OCI-LY1 (cell line): ENCODE measurements around the gene SPON2.

Experiments
- H2AFZ ChIP-seq: fragments of 200-600 bp; sonication (generic), shearing (Covaris generic); 2 replicates; pipeline ENCODE4 v1.6.0; 2014; ENCODE audit warnings: antibody characterized with exemption, mild to moderate bottlenecking, low read length
- H3F3A ChIP-seq: fragments of 200-600 bp; sonication (generic), shearing (Covaris generic); 2 replicates; pipeline ENCODE4 v1.6.0; 2014; ENCODE audit warnings: mild to moderate bottlenecking, antibody characterized with exemption, low read length, moderate library complexity; ENCODE audit not compliant: insufficient read depth
- H3K27ac ChIP-seq: fragments of 200-600 bp; sonication (generic); 2 replicates; pipeline ENCODE4 v1.5.1; 2014; ENCODE audit warnings: low read length, mixed run types, mild to moderate bottlenecking, low read depth; ENCODE audit not compliant: poor library complexity, severe bottlenecking
- H3K27me3 ChIP-seq: fragments of 200-600 bp; sonication (generic); 2 replicates; pipeline ENCODE4 v1.6.0; 2014; ENCODE audit warnings: antibody characterized with exemption, mild to moderate bottlenecking, low read length, moderate library complexity; ENCODE audit not compliant: insufficient read depth
- H3K36me3 ChIP-seq: fragments of 200-600 bp; sonication (generic); 2 replicates; pipeline ENCODE4 v1.6.1; 2014; ENCODE audit warnings: mild to moderate bottlenecking, antibody characterized with exemption, low read length, moderate library complexity, mixed read lengths; ENCODE audit not compliant: insufficient read depth
- H3K4me1 ChIP-seq: fragments of 200-600 bp; sonication (generic); 2 replicates; pipeline ENCODE4 v1.5.1; 2014; ENCODE audit warnings: mild to moderate bottlenecking, low read length, moderate library complexity; ENCODE audit not compliant: insufficient read depth, severe bottlenecking
- H3K4me2 ChIP-seq: fragments of 200-600 bp; sonication (generic), shearing (Covaris generic); 2 replicates; pipeline ENCODE4 v1.6.1; 2014; ENCODE audit warnings: low read length
- H3K4me3 ChIP-seq: fragments of 200-600 bp; sonication (generic); 2 replicates; pipeline ENCODE4 v1.5.1; 2014; ENCODE audit warnings: low read length, low read depth, mild to moderate bottlenecking, mixed read lengths; ENCODE audit not compliant: poor library complexity, severe bottlenecking
- H3K79me2 ChIP-seq: fragments of 200-600 bp; shearing (Covaris generic); 2 replicates; pipeline ENCODE4 v1.6.1; 2016; ENCODE audit warnings: mixed run types, low read length, mixed read lengths; ENCODE audit not compliant: insufficient read depth
- H3K9ac ChIP-seq: fragments of 200-600 bp; sonication (generic), shearing (Covaris generic); 2 replicates; pipeline ENCODE4 v1.6.1; 2014; ENCODE audit warnings: mild to moderate bottlenecking, low read length, mixed read lengths
- H3K9me2 ChIP-seq: fragments of 200-600 bp; sonication (generic), shearing (Covaris generic); 2 replicates; pipeline ENCODE4 v1.6.1; 2014; ENCODE audit warnings: low read depth, mild to moderate bottlenecking, low read length, mixed read lengths
- H3K9me3 ChIP-seq: fragments of 200-600 bp; shearing (Covaris generic); 2 replicates; pipeline ENCODE4 v1.6.1; 2014; ENCODE audit warnings: low read length, mixed read lengths
- H4K20me1 ChIP-seq: fragments of 200-600 bp; sonication (generic), shearing (Covaris generic); 2 replicates; pipeline ENCODE4 v1.6.0; 2016; ENCODE audit warnings: mild to moderate bottlenecking, low read length; ENCODE audit not compliant: insufficient read depth
- EZH2 ChIP-seq: fragments of 200-600 bp; sonication (generic), shearing (Covaris generic); IDR thresholded peaks from 2 replicates; pipeline ENCODE4 v1.8.0; 2017; ENCODE audit warnings: borderline replicate concordance, mixed run types, mild to moderate bottlenecking, antibody characterized with exemption, low read length, moderate library complexity, mixed read lengths
- TF ChIP-seq, protein P1 (sequence below): fragments of 200-600 bp; sonication (generic), shearing (Covaris generic); IDR thresholded peaks from 2 replicates; pipeline ENCODE4 v1.5.1; 2017; ENCODE audit warnings: mild to moderate bottlenecking, antibody characterized with exemption, low read length, moderate library complexity, mixed read lengths

The SPON2 gene

DNA sequence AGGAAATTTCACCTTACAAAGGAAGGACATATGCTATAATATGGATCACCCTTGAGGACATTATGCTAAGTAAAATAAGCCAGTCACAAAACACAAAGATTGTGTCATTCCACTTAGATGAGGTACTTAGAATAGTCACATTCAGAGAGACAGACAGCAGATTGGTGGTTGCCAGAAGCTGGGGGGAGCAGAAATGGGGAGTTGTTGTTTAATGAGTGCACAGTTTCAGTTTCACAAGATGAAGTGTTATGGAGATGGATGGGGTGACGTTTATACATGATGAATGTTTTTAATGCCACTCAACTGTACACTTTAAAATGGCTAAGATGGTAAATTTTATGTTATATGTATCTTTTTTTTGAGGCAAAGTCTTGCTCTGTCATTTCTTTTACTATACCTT is 14.8 kb upstream of the SPON2 start:
- Histone ChIP-seq H3K27me3 (no peaks in the 10 kb centered on the region; the same call in 1 of the 2 replicates), H3K4me1 (no peaks in the 10 kb centered on the region), H3K9me3 (no peaks in the 10 kb centered on the region), H4K20me1 (no peaks in the 10 kb centered on the region), H3F3A (no peaks in the 10 kb centered on the region), H3K9me2 (no peaks in the 10 kb centered on the region), H3K9ac (no peak overlapping the region), H3K4me3 (no peak overlapping the region), H3K27ac (no peak overlapping the region), H3K4me2 (no peak overlapping the region), H3K79me2 (no peaks in the 10 kb centered on the region), H2AFZ (no peak overlapping the region), H3K36me3 (no peaks in the 10 kb centered on the region)
- no peak for TF ChIP-seq EZH2
- TF ChIP-seq, protein P1, sequence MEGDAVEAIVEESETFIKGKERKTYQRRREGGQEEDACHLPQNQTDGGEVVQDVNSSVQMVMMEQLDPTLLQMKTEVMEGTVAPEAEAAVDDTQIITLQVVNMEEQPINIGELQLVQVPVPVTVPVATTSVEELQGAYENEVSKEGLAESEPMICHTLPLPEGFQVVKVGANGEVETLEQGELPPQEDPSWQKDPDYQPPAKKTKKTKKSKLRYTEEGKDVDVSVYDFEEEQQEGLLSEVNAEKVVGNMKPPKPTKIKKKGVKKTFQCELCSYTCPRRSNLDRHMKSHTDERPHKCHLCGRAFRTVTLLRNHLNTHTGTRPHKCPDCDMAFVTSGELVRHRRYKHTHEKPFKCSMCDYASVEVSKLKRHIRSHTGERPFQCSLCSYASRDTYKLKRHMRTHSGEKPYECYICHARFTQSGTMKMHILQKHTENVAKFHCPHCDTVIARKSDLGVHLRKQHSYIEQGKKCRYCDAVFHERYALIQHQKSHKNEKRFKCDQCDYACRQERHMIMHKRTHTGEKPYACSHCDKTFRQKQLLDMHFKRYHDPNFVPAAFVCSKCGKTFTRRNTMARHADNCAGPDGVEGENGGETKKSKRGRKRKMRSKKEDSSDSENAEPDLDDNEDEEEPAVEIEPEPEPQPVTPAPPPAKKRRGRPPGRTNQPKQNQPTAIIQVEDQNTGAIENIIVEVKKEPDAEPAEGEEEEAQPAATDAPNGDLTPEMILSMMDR, result no peak

DNA sequence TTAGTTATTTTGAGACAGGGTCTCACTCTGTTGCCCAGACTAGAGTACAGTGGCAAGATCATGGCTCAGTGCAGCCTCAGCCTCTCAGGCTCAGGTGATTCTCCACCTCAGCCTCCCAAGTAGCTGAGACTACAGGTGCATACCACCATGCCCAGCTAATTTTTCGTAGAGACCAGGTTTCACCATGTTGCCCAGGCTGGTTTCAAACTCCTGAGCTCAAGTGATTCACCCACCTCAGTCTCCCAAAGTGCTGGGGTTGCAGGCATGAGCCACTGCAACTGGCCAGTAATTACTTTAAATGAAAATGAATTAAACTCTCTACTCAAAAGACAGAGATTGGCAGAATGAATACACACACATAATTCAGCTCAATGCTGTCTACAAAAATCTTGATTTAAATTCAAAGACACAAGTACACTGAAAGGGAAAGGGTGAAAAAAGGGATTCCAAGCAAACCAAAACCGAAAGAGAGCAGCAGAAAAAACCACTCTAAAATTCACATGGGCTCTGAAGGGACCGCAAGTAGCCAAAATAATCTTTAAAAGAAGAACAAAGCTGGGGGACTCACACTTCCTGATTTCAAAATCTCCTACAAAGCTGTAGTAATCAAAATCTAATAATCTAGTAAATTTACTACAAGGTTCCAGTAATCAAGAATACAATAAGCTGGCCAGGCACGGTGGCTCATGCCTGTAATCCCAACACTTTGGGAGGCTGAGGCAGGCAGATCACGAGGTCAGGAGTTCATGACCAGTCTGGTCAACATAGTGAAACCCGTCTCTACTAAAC is 11.8 kb upstream of the SPON2 start:
- H3K9me3 ChIP-seq, result peaks cover 8% of the 10 kb centered on the region; the same call in 1 of the 2 replicates
- no peak overlapping the region for H2AFZ ChIP-seq
- no peaks in the 10 kb centered on the region for H3K4me1 ChIP-seq
- H3K4me2 ChIP-seq, result no peak overlapping the region
- no peaks in the 10 kb centered on the region for H3K36me3 ChIP-seq
- no peaks in the 10 kb centered on the region for H3K27me3 ChIP-seq
- H3K9ac ChIP-seq, result no peak overlapping the region
- TF ChIP-seq, protein P1, result no peak
- no peak for TF ChIP-seq EZH2
- no peaks in the 10 kb centered on the region for H3K79me2 ChIP-seq
- H3K27ac ChIP-seq, result no peak overlapping the region
- H3F3A ChIP-seq, result no peaks in the 10 kb centered on the region
- H3K4me3 ChIP-seq, result no peak overlapping the region
- H4K20me1 ChIP-seq, result no peaks in the 10 kb centered on the region
- no peaks in the 10 kb centered on the region for H3K9me2 ChIP-seq

GRCh38 chr4:1182313-1182712 is 9.9 kb upstream of the SPON2 start:
- Histone ChIP-seq H3K4me1 (no peaks in the 10 kb centered on the region), H4K20me1 (no peaks in the 10 kb centered on the region), H3K79me2 (no peaks in the 10 kb centered on the region), H2AFZ (no peak overlapping the region), H3K9me3 (peaks cover 8% of the 10 kb centered on the region; the same call in 1 of the 2 replicates), H3K27ac (no peak overlapping the region), H3K4me2 (no peak overlapping the region), H3K9me2 (no peaks in the 10 kb centered on the region), H3K9ac (no peak overlapping the region), H3K27me3 (no peaks in the 10 kb centered on the region), H3K4me3 (no peak overlapping the region), H3K36me3 (no peaks in the 10 kb centered on the region), H3F3A (no peaks in the 10 kb centered on the region)
- no peak for TF ChIP-seq EZH2
- TF ChIP-seq, protein P1, result no peak
